Right ventricle myocardium superior (tissue), 1 donor: ENCODE data around the gene SLC48A1. TPM values are rescaled to one million over a fixed set of nuclear protein-coding genes. Genes with fewer than 3 reads are reported as not detected.

Experiments used
- ATAC-seq: fragments of 200-7000 bp; cut with Tn5 transposase; one replicate; pipeline ENCODE4 v1.9.1; 2020; ENCODE audit warnings: mild to moderate bottlenecking; ENCODE audit not compliant: poor library complexity
- DNase-seq: peaks from one replicate; pipeline ENCODE4 v3.0.0-alpha.2; 2020
- intact Hi-C: fragments of 100-400 bp; cut with DNase I; formaldehyde crosslinking; loops from one replicate; pipeline ENCODE4 v1.11.2; 2022
- total RNA-seq: library from RNA; stranded (reverse); fragmentation: NEBNext Ultra II Directional; extraction: Animal tissue kit (Norgen Biotek cat#: 25700); gene quantifications from one replicate; pipeline ENCODE4 v1.2.1, GENCODE V29; 2021
- donor health status: DM: no; HTN: yes; CAD: no; lungs with severe emphysema.

The SLC48A1 gene
- total RNA-seq, 1 donor from 2014 or later: 26.8 TPM

- ATAC-seq (no peak), DNase-seq (no peak)
- intact Hi-C loops: no loop called here
Observed at GRCh38 chr12:47754126-47754525, 18.9 kb upstream of the SLC48A1 start.

DNA sequence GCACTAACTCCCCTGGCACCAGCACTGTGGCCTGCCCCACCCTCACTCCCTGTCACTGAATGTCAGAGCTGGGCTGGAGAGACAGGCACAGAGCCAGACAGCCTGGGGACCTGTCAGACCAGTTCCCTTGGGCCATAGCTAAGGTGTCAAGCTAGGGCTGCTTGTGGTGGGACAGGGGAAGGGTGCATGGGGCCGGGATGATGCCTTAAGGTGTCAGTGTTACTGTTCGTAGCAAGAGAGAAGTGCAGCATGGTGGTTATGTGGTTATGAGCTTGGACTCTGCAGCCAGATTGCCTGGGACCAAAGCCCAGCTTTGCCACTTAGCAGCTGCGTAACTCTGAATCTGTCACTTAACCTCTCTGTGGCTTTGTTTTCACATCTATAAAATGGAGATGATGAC, 18.2 kb upstream of the SLC48A1 start:
- intact Hi-C loops: no loop called here
- DNase-seq (peak; percentile 27), ATAC-seq (peak; percentile 12)

- intact Hi-C loops: no loop called here
- no peak for ATAC-seq
- DNase-seq: peak; percentile 44
Observed at GRCh38 chr12:47755655-47756562, 17.1 kb upstream of the SLC48A1 start.

DNA sequence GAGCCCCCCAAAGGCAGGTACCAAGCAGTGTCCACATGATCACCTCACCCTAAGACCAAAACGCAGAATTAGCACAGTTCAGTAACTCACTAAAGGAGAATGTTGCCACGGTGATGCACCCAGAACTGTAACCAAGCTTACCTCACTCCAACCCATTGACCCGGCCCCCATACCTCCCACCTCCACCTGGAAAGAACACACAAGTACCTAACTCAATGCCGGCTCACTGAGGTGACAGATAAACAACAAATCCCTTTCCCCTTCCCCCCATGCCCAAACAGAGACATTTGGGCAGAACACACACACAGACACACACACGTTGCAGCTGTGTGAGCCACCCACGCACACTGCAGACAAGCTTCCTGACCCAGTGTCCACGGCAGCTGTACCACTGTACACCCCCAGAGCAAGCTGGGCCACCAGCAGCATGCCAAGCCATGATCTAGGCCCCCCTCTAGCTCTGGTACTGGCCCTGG, 15.6 kb upstream of the SLC48A1 start:
- no peak for DNase-seq
- ATAC-seq: no peak
- intact Hi-C loops: no loop called here

GRCh38 chr12:47757840-47758583, 15.0 kb upstream of the SLC48A1 start:
- peak; percentile 68 for DNase-seq
- ATAC-seq: peak; percentile 1
- intact Hi-C loops: no loop called here

- DNase-seq (no peak), ATAC-seq (no peak)
- intact Hi-C loops: no loop called here
Observed at GRCh38 chr12:47758584-47758833, 14.5 kb upstream of the SLC48A1 start.

DNA sequence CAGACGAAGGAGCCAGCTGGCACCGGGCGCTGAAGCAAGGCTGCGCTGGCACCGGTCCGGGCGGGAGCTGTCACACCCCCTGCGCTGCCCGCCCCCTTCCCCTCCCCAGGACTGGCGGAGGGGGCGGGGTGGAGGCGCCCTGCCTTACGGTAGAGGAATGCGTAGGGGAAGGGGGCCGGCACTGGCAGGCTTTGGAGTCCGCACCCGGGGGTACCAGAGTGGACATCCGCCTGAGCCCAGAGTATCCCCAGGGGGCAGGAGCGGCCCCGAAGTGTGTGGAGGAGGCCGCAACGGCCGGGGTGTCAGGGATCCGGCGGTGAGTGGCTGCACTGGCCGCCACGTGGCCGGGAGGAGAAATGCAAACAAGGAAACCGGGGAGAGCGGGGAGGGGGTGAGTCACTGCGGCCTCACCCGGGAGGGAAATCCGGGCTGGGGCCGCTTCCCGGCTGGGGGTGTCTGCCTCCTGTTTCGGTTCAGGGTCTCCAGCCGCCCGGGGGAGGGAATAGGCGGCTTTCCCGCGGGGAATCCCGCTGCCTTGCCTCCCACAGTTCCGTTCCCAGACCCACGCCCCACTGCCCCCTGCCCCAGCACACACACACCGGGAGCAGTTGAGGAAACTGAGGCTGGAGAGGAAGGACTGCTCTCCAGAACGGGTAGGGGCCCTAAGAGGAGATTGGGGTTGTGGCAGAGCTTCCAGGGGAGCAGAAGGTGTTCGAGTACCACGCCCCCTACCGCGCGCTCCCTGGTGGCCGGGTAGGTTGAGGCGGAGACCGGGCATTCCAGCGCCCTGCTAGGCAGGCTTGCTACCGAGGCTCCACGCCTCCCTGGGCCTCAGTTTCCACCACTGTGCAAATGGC, 14.0 kb upstream of the SLC48A1 start, which contains the start of gene RAPGEF3:
TSS of gene RAPGEF3 (minus strand) at position 47 of the 857 bp plus-strand sequence. CDS start 324 bp downstream, outside the sequence.
- ATAC-seq (peak; percentile 91), DNase-seq (peak; percentile 92)
- intact Hi-C loops: no loop called here

DNA sequence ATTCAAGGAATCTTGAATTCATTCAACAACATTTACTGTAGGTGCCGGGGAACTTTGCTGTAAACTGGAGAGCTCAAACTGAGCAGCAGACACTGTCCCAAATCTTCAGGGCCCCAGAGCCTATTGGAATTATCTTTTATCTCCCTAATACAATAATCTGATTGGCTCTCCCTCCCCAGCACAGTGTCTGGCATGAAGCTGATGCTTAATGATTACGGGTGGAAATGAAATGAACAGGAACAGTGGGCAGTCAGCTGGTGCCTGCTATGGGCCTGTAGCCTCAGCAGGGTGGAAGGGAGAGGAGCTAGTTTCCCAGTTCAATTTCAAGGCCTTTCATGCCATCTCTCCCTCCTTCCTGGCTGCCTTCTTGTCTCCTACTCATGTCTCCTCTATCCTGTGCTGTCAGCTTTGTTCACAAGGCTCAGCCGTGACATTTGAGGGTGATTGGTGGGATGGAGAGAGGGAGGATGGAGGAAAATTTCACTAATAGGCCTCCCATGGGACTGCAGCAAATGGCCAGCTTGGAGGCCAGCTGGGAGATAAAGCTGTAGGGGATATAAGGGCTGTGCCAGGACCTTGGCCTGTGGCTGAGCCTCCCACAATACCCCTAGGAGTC, 10.1 kb upstream of the SLC48A1 start:
- intact Hi-C loops: no loop called here
- DNase-seq (no peak), ATAC-seq (no peak)

GRCh38 chr12:47763481-47764346, 9.3 kb upstream of the SLC48A1 start:
- DNase-seq (peak; percentile 30), ATAC-seq (no peak)
- intact Hi-C loops: no loop called here

- DNase-seq (no peak), ATAC-seq (no peak)
- intact Hi-C loops: loop anchor here (2.0 kb wide), 1 partner anchor 52 kb away; no protein-coding TSS in a partner anchor
Observed at GRCh38 chr12:47766502-47767215, 6.4 kb upstream of the SLC48A1 start.

- peak; percentile 45 for DNase-seq
- ATAC-seq: peak; percentile 55
- intact Hi-C loops: loop anchor here (2.0 kb wide), 1 partner anchor 52 kb away; no protein-coding TSS in a partner anchor
Observed at GRCh38 chr12:47767216-47767724, 5.8 kb upstream of the SLC48A1 start.

DNA sequence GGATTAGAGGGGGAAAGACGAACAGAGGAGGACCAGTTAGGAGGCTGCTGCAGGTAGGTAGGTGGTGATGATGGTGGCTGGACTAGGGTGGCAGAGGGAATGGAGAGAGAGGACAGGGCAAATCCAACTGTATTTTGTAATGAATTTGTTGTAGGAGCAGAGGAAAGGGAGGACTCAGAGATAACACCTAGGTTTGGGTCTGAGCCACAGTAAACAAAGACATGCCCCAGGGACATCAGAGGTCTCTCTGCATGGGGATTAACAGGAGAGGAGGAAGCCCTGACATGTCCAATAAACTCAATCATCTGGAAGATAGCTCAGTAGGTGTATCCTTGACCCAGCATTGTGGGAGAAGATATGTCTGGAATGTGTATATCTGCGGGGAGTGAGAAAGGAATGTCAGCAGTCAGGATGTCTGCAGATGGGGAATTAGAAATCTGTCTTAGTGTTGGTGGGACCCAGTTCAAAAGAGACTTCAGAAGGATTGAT, 4.7 kb upstream of the SLC48A1 start:
- intact Hi-C loops: no loop called here
- no peak for DNase-seq

DNA sequence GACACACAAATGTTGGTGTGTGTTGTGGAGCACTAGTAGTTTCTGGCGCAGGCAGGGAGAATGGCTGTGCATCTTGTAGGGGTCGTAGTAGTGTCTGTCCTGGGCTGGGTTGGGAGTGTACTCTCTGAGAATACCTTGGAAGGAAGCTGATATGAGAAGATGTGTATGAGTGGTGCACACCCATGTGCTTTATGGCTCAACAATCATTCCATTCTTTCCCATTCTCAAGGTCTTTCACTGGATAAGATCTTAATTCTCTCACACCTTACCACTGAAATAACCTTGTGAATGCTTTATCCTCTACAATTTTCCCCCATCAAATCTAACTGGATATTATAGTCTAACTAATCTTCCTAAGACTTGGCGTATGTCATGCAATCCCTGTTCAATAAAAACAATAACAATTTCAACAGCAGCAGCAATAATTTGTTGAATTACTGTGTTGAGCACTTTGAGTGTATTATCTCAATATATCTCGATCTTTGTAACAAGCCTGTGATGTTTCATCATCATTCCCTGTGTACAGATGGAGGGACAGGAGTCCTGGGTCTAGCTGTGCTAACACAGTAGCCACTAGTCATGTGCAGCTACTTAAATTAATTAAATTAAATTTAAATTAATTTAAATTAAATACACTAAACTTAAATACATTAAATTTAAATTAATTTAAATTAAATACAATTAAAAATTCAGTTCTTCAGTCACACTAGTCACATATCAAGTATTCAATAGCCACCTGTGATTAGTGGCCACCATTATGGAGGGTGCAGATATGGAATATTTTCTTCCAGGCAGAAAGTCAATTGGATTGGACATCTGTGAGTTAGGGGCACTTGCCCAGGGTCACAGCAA, 3.6 kb upstream of the SLC48A1 start:
- no peak for DNase-seq
- no peak for ATAC-seq
- intact Hi-C loops: no loop called here

More for the DNA sequence above, 4.7 kb upstream of the SLC48A1 start:
- ATAC-seq: no peak

- intact Hi-C loops: no loop called here
- no peak for DNase-seq
- no peak for ATAC-seq
Observed at GRCh38 chr12:47770086-47770726, 2.8 kb upstream of the SLC48A1 start.

- intact Hi-C loops: no loop called here
- no peak for DNase-seq
- no peak for ATAC-seq
Observed at GRCh38 chr12:47771304-47771703, 1.7 kb upstream of the SLC48A1 start.
